ENCODE measurements around the gene RPP25L.

RPP25L gene

GRCh38 chr9:34610434-34611206 lies 1.3 kb downstream of the RPP25L start:
- DNase-seq, result peak; percentile 14 to 29

GRCh38 chr9:34607331-34607730 lies 4.6 kb downstream of the RPP25L start:
- DNase-seq, result no peak

GRCh38 chr9:34606905-34607304 lies 5.0 kb downstream of the RPP25L start:
- DNase-seq, result no peak

GRCh38 chr9:34606190-34606589 lies 5.7 kb downstream of the RPP25L start:
- DNase-seq, result no peak

GRCh38 chr9:34603610-34604231 lies 8.2 kb downstream of the RPP25L start:
- DNase-seq, result peak; percentile 53 to 90

- no peak for DNase-seq
These were observed 9.8 kb downstream of the RPP25L start for GRCh38 chr9:34601937-34602573.

GRCh38 chr9:34600908-34601307 lies 11.0 kb downstream of the RPP25L start:
- DNase-seq, result no peak

GRCh38 chr9:34599546-34599945 lies 12.4 kb downstream of the RPP25L start:
- no peak for DNase-seq

- no peak for DNase-seq
These were observed 17.7 kb downstream of the RPP25L start for GRCh38 chr9:34594177-34594576.

- peak in 1 of 2 donors; percentile 35 for DNase-seq
These were observed 18.8 kb downstream of the RPP25L start for GRCh38 chr9:34592895-34593601.

- DNase-seq, result peak; percentile 52 to 57
These were observed 19.7 kb downstream of the RPP25L start for GRCh38 chr9:34591917-34592866.

GRCh38 chr9:34591248-34591916 lies 20.5 kb downstream of the RPP25L start:
- DNase-seq, result peak; percentile 65 to 91

- DNase-seq, result peak; percentile 19 to 47
These were observed 21.3 kb downstream of the RPP25L start for GRCh38 chr9:34590381-34591247.

GRCh38 chr9:34589636-34590380 lies 22.1 kb downstream of the RPP25L start, which contains the start of gene CNTFR:
Gene CNTFR, minus strand, starts transcription at chr9:34589724. Its CDS starts 20,743 bp downstream, at chr9:34568981.
- DNase-seq, result no peak

GRCh38 chr9:34588671-34589635 lies 22.9 kb downstream of the RPP25L start:
- no peak for DNase-seq

- no peak for DNase-seq
These were observed 24.6 kb downstream of the RPP25L start for GRCh38 chr9:34587271-34587670.

GRCh38 chr9:34585946-34586669 lies 25.8 kb downstream of the RPP25L start:
- DNase-seq, result no peak

GRCh38 chr9:34584970-34585369 lies 26.9 kb downstream of the RPP25L start:
- no peak for DNase-seq

All from inflammatory macrophage treated with lipopolysaccharide for 1 hour (primary cell).